Osteoblast (primary cell): ENCODE results near the gene AIF1. TPM values are rescaled to one million over a fixed set of nuclear protein-coding genes. Genes with fewer than 3 reads are reported as not detected.

Experiments
- DNase-seq: peaks from one replicate; pipeline ENCODE4 v3.0.0; 2011; ENCODE audit warnings: low spot score, mixed read lengths; ENCODE audit not compliant: insufficient read length; ENCODE audit errors: missing footprints
- H2AFZ ChIP-seq: 2 replicates; pipeline ENCODE4 v1.6.0; 2011; ENCODE audit warnings: mild to moderate bottlenecking, low read length
- H3K27ac ChIP-seq: 2 replicates; pipeline ENCODE4 v1.5.1; 2011; ENCODE audit warnings: mild to moderate bottlenecking, low read depth, low read length, moderate library complexity
- H3K27me3 ChIP-seq: 2 replicates; pipeline ENCODE4 v1.6.0; 2012; ENCODE audit warnings: mild to moderate bottlenecking, control low read depth, inconsistent platforms, low read length, moderate library complexity; ENCODE audit not compliant: insufficient read depth
- H3K36me3 ChIP-seq: 2 replicates; pipeline ENCODE4 v1.5.1; 2011; ENCODE audit warnings: mild to moderate bottlenecking, low read length, control low read depth, moderate library complexity; ENCODE audit not compliant: insufficient read depth
- H3K4me1 ChIP-seq: 2 replicates; pipeline ENCODE4 v1.5.1; 2011; ENCODE audit warnings: mild to moderate bottlenecking, low read length, control low read depth, moderate library complexity; ENCODE audit not compliant: insufficient read depth
- H3K4me2 ChIP-seq: 2 replicates; pipeline ENCODE4 v1.6.0; 2011; ENCODE audit warnings: mild to moderate bottlenecking, low read length; ENCODE audit not compliant: insufficient read depth
- H3K4me3 ChIP-seq: fragments of 200-600 bp; sonication (generic); 3 replicates; pipeline ENCODE4 v1.5.1; 2012; ENCODE audit warnings: mild to moderate bottlenecking, low read length, inconsistent platforms; ENCODE audit not compliant: insufficient read depth
- H3K79me2 ChIP-seq: 2 replicates; pipeline ENCODE4 v1.6.0; 2012; ENCODE audit warnings: mild to moderate bottlenecking, low read length, control low read depth, inconsistent platforms; ENCODE audit not compliant: insufficient read depth
- H3K9me3 ChIP-seq: 2 replicates; pipeline ENCODE4 v1.5.1; 2011; ENCODE audit warnings: low read depth, low read length, control low read depth
- H4K20me1 ChIP-seq: 2 replicates; pipeline ENCODE4 v1.6.0; 2012; ENCODE audit warnings: mild to moderate bottlenecking, low read length, control low read depth; ENCODE audit not compliant: insufficient read depth
- CTCF ChIP-seq: IDR thresholded peaks from 2 replicates; pipeline ENCODE4 v1.5.1; 2011; ENCODE audit warnings: mild to moderate bottlenecking, low read depth, low read length, moderate library complexity; ENCODE audit errors: extremely low read depth
- total RNA-seq: library from RNA; depleted of rRNA; stranded (reverse); fragments of >200 nt; gene quantifications from 2 replicates; pipeline ENCODE4 v1.2.3, GENCODE V29; 2012

The AIF1 gene
- total RNA-seq, 1 donor, result 0.36 TPM

GRCh38 chr6:31634969-31635575, 20.0 kb downstream of the AIF1 start:
- peak; percentile 62 for DNase-seq
- no peak for TF ChIP-seq CTCF
- H3K4me1 ChIP-seq, result peaks cover 7% of the 10 kb centered on the region
- no peak overlapping the region for H3K4me3 ChIP-seq
- H4K20me1 ChIP-seq, result peaks cover 33% of the 10 kb centered on the region
- H3K27ac ChIP-seq, result peak overlapping the region; percentile 30
- H3K9me3 ChIP-seq, result no peaks in the 10 kb centered on the region
- H3K79me2 ChIP-seq, result peaks cover 22% of the 10 kb centered on the region
- H3K4me2 ChIP-seq, result no peak overlapping the region
- peaks cover 93% of the 10 kb centered on the region for H3K36me3 ChIP-seq
- no peak overlapping the region for H2AFZ ChIP-seq
- H3K27me3 ChIP-seq, result no peaks in the 10 kb centered on the region

- H3K4me1 ChIP-seq, result peaks cover 7% of the 10 kb centered on the region
- H3K4me2 ChIP-seq, result no peak overlapping the region
- peaks cover 11% of the 10 kb centered on the region for H3K79me2 ChIP-seq
- DNase-seq, result peak; percentile 65
- H2AFZ ChIP-seq, result no peak overlapping the region
- TF ChIP-seq CTCF, result no peak
- H3K36me3 ChIP-seq, result peaks cover 93% of the 10 kb centered on the region
- H3K4me3 ChIP-seq, result no peak overlapping the region
- H3K27me3 ChIP-seq, result no peaks in the 10 kb centered on the region
- no peak overlapping the region for H3K27ac ChIP-seq
- H3K9me3 ChIP-seq, result no peaks in the 10 kb centered on the region
- H4K20me1 ChIP-seq, result peaks cover 30% of the 10 kb centered on the region
These were observed 21.9 kb downstream of the AIF1 start for GRCh38 chr6:31636698-31637596.

- Histone ChIP-seq H3K4me1 (peaks cover 7% of the 10 kb centered on the region), H3K27me3 (no peaks in the 10 kb centered on the region), H4K20me1 (peaks cover 22% of the 10 kb centered on the region), H3K79me2 (no peaks in the 10 kb centered on the region), H2AFZ (no peak overlapping the region), H3K9me3 (no peaks in the 10 kb centered on the region), H3K4me2 (no peak overlapping the region), H3K4me3 (no peak overlapping the region), H3K27ac (peak overlapping the region; percentile 83), H3K36me3 (peaks cover 90% of the 10 kb centered on the region)
- no peak for TF ChIP-seq CTCF
- DNase-seq, result peak; percentile 87
These were observed 24.0 kb downstream of the AIF1 start for GRCh38 chr6:31639043-31639442.

- DNase-seq, result peak; percentile 95
- TF ChIP-seq CTCF, result no peak
- no peak overlapping the region for H2AFZ ChIP-seq
- H3K4me3 ChIP-seq, result no peak overlapping the region
- H3K4me1 ChIP-seq, result peaks cover 7% of the 10 kb centered on the region
- no peaks in the 10 kb centered on the region for H3K27me3 ChIP-seq
- H3K4me2 ChIP-seq, result peak overlapping the region; percentile 46
- peaks cover 89% of the 10 kb centered on the region for H3K36me3 ChIP-seq
- no peaks in the 10 kb centered on the region for H3K9me3 ChIP-seq
- H4K20me1 ChIP-seq, result peaks cover 18% of the 10 kb centered on the region
- H3K79me2 ChIP-seq, result no peaks in the 10 kb centered on the region
- H3K27ac ChIP-seq, result peak overlapping the region; percentile 83
These were observed 24.4 kb downstream of the AIF1 start for GRCh38 chr6:31639449-31639861.
